HPDE6-E6E7 (cell line): ENCODE results near the gene EDEM1.

Experiments
- DNase-seq: peaks from one replicate; pipeline ENCODE4 v3.0.0; 2011; ENCODE audit warnings: missing footprints; ENCODE audit errors: extremely low spot score

EDEM1 gene

DNA sequence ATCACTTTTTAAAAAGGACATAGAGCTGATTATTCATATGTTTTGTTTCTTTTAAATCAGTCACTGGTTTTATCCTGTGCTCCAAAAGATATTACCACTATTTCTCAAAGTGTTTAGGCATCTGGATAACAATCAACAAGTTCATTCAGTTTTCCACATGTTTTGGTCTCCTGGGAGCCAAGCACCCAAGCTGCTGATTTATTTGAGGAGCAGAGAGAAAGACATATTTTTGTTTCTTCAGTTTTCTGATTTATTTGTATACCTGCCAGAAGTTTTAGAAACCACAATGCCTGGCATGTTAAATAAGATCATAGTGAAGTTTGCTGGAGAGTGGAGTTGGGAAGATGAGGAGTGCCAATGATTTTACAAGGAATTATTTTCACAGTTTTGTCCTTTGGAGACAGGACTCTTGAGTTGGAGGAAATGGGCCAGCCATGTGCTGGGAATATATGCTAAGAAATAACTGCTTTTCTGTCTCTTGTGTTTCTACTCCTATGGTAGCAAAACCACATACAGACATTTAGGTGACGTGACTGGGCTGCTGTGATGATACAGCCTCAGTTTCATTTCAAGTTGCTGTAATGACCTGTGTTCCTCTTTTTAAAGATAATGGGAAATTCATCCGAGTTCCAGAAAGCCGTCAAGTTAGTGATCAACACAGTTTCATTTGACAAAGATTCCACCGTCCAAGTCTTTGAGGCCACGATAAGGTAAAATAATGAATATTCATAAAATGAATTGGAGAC lies 11.7 kb downstream of the EDEM1 start:
- no peak for DNase-seq

DNA sequence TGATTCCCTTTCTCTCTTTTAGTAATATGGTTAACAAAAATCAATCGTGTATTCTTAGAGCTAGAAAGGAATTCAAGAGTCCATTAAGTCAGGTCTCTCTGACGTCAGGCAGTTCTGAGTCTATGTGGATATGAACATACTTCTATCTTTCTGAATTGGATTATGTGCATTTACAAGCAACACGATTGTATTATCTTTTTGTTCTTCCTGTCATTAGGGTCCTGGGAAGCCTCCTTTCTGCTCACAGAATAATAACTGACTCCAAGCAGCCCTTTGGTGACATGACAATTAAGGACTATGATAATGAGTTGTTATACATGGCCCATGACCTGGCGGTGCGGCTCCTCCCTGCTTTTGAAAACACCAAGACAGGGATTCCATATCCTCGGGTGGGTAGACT lies 14.0 kb downstream of the EDEM1 start:
- no peak for DNase-seq

DNA sequence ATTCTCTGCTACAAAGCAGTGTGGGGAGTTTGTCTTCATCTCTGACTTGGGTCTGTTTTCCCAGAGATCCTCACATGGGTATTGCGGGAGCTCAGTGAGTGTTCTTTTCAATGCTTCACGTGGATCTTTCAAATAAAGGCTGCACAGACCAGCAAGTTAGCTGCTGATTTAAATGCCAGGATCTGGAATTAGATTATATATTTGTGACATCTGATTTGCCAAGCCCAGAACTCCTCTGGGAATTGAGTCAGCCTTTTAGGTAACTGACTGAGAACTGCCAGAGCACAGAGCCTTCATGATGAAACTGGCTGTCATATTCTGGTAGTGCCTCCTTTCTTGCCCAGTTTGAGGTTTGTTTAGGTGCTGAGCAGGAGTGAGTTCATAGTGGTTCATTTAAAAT lies 14.7 kb downstream of the EDEM1 start:
- DNase-seq: no peak

DNA sequence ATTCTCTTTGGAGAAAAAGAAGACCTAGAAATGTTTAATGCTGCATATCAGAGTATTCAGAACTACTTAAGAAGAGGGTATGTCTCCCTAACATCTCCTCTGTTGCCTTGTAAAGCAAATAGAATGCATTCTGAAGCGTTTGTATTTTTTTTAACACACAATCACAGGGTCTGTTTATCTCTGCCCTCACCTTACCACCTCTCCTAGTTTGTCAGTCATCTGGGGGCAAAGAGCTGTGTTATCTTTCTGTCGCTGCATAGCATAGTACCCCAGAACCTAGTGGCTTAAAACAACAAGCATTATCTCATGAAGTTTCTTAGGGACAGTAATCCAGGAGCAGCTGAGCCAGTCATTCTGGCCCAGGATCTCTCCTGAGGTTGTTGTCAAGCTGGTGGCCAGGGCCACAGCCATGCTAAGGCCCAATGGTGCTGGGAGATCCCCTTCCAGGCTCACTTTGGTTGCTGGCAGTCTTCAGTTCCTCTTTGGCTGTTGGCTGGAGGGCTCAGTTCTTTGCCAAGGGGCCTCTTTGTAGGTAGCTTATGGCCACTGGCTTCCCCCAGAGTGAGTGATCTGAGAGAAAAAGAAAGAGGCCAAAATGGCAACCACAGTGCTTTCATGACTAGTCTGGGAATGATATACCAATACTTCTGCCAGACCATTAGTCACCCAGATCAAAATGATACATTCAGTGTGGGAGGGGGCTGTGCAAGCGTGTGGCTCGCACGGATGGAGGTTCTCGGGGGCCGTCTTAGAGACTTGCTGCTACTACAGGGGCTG lies 17.8 kb downstream of the EDEM1 start:
- DNase-seq: no peak

DNA sequence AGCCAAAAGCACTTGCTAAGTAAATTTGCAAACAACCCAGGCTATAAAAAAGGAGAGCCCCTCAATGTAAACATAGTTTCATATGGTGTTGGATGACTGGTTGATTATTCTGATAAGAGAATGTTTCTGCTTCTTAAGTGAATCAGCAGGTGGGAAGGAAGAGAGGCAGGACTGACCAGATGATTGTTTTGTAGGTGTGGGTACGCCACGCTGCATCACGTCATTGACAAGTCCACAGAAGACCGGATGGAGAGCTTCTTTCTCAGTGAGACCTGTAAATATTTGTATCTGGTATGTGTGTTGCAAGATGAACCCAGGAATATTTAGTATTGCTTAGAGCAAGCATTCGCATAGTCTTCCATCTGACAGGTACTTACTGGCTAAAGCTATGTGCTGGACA lies 23.4 kb downstream of the EDEM1 start:
- no peak for DNase-seq

DNA sequence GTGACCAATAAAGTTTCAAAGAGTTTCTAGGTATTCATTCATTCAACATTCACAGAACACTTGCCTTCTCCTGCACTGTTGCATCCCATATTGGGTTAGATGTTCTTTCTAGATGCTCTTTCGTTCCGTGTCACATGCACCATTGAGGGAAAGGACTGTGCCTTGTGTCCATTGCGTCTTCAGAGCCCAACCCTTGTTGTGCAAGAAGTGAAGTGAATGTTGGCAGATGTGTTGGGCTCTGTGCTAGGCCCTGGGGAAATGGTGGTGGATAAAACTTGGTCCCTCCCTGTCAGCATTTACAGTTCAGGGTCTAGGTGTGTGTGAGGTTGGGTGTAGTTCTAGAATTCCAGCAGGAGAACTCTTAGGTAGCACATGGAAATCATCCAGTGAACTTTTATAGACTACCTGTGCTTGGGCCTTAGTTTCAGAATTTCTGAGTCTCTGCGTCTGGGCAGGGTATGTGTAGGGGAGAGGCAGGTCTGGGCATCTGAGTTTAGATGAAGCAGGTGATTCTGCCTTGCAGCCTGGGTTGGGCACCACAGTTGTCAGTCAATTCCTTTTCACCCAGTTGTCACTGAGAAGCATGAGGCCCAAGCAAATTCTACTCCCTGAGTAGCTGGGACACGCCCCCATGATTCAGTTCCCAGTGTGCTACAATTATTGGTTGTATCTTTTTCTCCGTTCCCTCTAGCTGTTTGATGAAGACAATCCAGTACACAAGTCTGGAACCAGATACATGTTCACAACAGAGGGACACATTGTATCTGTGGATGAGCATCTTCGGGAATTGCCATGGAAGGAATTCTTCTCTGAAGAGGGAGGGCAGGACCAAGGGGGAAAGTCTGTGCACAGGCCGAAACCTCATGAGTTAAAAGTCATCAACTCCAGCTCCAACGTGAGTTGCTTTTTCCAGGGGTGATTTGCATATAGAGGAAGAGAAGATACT lies 25.4 kb downstream of the EDEM1 start:
- DNase-seq: no peak

DNA sequence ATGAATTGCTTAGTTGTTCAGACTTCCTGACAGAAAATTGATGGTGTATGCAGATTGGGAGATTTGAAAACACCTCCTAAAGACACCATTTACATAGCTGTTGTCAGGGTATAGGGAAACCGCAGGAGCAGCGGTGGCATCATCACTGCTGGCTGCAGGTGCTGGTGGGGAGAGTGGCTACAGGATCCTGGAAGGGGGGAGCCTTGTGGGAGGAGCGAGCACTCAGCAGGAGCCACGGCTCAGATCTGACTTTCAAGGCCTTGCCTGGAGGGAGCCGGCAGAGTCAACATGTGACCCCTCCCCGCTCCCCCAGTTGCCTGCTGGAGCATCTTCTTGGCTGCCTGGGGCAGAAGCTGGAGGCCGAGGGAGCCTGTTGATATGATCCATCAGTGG lies 26.1 kb downstream of the EDEM1 start:
- no peak for DNase-seq

DNA sequence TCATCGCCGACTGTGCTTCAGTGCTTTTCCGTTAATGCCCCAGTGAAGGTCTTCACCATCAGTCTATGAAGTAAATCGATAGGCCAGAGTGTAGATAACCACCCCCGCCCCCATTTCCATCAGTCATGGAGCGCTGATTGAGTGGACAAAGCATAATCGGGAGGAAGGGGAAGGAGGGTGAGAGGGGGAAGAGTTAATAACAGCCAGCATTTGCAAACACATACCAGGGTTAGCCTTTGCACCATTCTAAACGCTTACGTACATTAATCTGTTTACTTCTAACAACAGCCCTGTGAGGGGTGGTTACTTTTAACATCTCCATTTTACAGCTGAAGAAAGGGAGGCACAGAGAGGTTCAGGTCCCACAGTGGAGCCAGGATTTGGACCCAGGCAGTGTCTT lies 26.8 kb downstream of the EDEM1 start:
- no peak for DNase-seq

DNA sequence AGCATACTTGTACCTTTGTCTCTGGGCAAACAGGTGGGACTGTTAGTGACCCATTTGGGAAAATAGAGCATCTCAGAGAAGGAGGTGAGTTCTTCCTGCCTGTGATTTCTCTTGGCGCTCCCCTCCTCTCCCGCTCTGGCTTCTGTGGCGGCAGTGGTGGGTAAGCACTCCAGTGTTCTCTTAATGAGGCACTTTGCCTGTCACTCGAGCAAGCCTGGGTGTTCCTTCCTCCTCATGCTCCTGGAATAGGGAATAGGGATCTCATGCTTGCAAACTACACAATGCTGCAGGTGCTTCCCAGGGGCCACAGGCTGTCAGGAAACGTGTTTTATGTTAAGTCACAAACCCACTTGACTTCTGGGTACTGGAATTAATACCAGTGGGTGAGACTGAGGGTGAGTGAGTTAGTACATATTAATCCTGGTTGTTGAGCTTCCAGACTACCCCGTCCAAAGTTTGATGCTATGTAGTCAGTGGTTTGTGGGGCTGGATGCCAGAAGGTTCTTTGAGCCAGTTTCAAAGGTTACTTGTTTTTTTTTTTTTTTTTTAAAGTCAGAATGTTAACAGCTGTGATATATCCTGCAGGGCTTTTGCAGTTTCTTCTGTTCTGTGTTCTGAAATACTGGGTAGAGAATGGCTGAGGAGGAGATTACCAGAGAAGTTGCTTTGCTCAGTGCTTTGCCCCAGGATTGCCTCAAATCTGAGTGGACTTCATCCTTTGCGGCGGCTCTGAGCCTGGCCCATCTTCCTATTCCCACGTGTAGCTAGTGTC lies 30.5 kb downstream of the EDEM1 start:
- DNase-seq: no peak

DNA sequence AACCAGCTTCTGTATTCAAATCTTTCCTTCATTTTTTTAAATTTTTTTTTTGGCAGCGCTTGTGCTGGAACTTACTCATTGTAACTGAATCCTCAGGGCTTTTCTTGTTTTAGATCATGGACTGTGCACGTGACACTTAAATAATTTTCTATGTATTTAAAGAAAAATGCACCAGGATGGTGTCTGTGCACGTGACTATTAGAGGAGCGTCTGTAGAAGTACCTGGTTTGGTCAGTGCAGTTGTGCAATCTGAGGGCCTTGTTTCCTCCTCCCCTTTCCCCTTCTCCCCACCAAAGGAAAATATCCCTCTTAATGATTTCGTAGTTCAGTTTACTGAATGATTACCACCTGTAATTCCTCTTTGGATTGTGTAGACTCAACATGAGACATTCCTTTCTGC lies 31.3 kb downstream of the EDEM1 start:
- DNase-seq: no peak

DNA sequence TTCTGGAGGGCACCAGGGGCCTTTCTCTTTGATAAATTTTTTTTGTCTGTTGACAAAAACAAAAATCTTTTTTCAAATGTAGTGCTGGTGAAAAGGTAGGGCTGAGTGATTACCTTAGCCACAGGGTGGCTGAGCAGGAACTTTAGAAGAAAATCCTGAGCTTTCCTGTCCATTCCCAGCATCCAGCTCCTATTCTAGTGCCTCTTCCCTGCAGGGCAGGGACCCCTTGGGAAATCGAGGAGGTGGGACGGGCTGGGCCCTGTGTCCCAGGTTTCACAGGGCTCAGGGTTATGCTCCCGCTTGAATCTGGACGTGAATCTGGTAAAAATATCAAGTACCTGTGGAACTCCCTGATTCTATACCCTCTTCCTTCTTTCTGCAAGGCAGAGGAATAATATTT lies 31.7 kb downstream of the EDEM1 start:
- no peak for DNase-seq

DNA sequence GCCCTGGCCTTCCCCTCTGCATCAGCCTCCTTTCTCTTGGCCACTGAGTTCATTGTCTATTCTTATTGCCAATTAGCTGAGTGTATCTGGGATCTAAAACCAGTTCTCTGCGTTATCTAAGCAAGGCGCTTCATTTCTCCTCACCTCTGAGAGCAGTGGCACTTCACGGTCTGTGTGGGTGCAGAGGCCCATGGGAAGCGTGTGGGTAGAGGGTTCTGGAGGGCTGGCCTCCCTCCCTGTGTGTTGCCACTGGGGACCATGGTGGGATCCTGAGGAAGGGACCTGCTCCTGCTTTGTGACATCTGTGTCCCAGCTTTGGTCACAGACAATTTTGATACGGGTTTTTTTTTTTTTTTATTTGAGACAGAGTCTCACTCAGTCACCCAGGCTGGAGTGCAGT lies 32.7 kb downstream of the EDEM1 start:
- DNase-seq: no peak

DNA sequence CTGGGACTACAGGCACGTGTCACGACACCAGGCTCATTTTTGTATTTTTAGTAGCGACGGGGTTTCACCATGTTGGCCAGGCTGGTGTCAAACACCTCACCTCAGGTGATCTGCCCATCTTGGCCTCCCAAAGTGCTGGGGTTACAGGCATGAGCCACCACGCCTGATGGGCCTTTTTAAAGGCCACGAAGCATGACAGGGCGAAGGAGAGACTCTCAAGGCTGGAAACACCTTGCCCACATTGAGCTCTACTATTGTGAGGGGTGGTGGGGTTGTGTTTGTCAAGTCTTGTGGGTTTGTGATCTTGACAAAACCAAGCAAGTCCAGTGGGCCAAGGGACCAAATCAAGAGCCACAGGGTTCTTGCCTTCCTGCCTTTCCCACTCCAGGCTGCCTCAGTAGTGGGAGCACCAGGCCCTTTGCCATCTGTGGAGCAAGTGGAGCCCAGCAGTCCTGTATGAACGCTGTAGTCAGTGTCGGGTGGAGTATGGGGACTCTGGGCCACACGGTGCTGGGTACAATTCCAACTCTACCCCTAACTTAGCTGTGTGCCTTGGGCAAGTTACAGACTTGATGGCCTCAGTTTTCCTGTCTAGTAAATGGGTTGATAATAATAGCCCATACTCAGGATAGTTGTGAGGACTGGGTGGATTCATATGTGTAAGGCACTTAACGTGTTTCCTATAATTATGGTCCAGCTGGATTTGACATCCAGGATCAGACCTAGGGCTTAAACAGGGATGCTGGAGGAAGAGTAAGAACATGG lies 33.3 kb downstream of the EDEM1 start:
- no peak for DNase-seq

DNA sequence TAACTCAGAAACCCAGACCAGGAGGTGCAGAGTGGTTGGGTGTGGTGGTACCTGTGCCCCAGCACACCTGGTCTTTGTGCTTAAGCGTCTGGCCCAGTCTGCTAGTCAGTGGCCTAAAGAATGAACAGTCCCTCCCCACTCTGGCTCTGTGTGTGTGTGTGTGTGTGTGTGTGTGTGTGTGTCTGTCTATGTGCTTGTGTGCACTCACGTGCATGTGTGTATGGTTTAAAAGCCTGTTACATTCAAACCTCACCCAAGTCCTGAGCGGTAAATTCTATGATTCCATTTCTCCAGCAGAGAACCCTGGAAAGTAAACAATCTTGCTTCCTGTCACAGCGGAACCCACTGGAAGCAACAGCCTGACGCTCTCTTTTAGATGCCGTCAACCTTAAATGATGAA lies 34.2 kb downstream of the EDEM1 start:
- no peak for DNase-seq

DNA sequence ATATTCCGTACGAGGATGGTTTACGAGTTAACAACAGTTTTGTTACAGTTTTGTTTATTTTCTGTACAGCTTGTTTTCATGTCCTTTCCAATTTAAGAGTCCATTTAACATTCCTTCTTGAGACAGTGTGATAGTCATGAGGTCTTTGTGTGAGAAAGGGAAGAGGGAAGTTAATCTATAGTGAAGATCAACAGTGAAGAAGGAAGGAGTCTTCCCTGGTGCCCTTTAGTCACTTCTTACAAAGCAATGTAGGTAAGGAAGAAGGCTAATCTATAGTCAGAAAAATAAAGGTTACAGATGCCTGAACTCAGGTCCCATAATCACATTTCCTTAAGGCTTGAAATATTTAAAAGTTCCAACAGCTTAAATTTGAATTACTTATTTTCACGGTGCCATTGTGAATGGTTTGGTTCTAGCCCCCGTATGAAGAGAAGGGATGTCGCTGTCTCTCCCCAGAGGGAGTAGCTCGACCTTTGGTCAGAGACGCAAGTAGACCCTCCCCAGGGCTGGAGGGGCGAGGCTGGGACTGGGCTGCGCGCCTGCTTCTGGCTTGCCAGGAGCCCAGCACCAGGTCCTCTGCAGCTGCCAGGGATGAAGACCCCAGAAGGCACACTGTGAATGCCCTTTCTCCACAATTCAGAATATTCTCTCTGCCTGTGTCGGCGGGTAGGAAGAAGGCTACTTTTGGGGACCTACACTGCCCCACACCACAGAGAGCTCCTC lies 34.9 kb downstream of the EDEM1 start:
- no peak for DNase-seq

DNA sequence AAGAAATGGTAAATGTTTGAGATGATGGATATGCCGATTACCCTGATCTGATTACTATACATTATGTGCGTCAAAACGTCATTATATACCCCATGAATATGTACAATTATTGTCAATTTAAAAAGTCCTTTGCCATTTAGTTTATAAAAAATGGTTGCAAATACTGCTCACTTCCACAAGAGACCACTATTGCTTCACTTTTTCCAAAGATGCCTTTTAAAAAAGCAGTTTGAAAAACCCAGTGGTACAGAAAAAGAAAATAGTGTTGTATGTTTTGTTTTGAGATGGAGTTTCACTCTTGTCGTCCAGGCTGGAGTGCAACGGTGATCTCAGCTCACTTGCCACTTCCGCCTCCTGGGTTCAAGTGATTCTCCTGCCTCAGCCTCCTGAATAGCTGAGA lies 39.3 kb downstream of the EDEM1 start:
- no peak for DNase-seq

DNA sequence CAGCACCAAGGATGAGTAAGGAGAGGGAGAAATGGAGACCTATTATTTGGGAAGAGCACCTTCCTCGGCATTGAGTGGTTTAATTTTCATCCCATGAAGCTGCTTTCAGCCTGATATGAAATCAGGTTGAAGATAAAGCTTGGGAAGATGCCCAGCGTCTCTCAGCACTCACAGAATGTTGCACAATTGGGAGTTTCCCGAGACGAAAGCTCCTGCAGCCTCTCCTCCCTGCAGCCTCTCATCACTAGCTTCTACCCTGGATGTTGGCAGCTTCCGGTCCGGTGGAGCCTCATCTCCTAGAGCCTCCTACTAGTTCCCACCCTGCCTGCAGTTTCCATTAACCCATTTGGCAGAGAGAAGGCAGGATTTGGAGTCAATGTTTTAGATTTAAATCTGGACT lies 40.3 kb downstream of the EDEM1 start:
- no peak for DNase-seq

DNA sequence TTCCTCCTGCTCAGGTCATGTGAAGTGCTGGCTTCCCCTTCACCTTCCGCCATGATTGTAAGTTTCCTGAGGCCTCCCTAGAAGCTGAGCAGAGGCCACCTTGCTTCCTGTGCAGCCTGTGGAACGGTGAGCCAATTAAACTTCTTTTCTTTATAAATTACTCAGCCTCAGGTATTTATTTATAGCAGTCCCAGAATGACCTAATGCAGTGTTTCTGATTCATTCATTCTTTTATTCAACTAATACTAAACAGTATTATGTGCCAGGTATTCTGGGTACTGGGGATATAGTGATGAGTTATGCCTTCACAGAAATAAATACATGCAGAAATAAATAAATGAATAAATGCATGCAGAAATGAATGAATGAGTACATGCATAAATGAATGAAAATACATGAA lies 41.9 kb downstream of the EDEM1 start:
- no peak for DNase-seq

DNA sequence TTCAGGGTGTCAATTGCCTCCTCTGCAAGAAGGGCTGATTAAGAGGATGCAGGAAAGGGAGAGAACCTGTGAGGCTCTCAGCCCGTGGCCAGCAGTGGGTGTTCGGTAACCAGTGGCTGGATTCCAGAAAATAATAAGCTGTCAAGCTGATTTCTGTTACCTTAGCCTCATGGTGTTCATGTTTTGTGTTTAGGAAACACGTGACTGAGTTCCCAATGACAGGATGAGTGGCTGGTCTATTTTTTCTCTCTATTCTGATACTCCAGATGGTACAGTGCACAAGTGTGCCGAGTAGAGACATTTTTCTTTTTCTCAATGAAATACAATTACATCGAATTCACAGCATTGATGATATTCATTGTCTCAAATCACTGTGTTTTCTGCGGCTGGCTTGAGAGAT lies 43.6 kb downstream of the EDEM1 start:
- no peak for DNase-seq

DNA sequence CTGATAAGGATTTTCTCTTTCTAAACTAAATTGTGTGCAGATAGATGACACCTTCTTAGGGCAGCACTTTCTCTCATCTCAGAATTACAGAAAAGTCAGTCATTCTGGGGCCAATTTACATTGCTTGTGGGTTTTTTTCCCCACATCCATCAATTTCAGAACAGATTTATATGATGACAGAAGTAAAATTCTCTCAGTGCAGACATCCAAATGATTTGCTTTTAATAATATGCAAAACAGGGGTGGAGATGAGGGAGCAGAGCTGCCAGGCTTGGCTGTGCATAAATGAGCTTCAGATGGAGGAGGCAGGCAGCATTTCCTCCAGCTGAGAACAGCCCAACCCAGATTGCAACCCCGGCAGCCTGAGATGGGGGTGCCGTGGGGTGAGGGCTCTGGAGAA lies 44.0 kb downstream of the EDEM1 start:
- no peak for DNase-seq
